Upper lobe of left lung (tissue), 6 donors: ENCODE results near the gene SLC8A2. TPM values are rescaled to one million over a fixed set of nuclear protein-coding genes. Genes with fewer than 3 reads are reported as not detected.

Source experiments
- ATAC-seq, 2 donors: fragments of 200-7000 bp; cut with Tn5 transposase; one replicate each; pipeline ENCODE4 v1.9.1; 2022; ENCODE audit warnings: mild to moderate bottlenecking in 2 of 2, moderate library complexity in 2 of 2; ENCODE audit not compliant: low FRiP score in 2 of 2
- DNase-seq, 2 donors: peaks; one replicate each; pipeline ENCODE4 v3.0.0-alpha.2; 2019 to 2020
- H3K27ac ChIP-seq, 4 donors: fragments of 200-600 bp; sonication (generic); one replicate each; pipeline ENCODE4 v1.5.1; 2016 to 2019
- H3K27me3 ChIP-seq, 4 donors: fragments of 200-600 bp; sonication (generic); one replicate each; pipeline ENCODE4 v1.5.1; 2017 to 2019
- H3K36me3 ChIP-seq, 4 donors: fragments of 200-600 bp; sonication (generic); one replicate each; pipeline ENCODE4 v1.5.1; 2016 to 2019
- H3K4me1 ChIP-seq, 4 donors: fragments of 200-600 bp; sonication (generic); one replicate each; pipeline ENCODE4 v1.5.1; 2018 to 2019
- H3K4me3 ChIP-seq, 4 donors: fragments of 200-600 bp; sonication (generic); one replicate each; pipeline ENCODE4 v1.5.1; 2017 to 2019; ENCODE audit warnings: mild to moderate bottlenecking in 2 of 4, moderate library complexity in 1 of 4
- H3K9me3 ChIP-seq, 4 donors: fragments of 200-600 bp; sonication (generic); one replicate each; pipeline ENCODE4 v1.5.1; 2018 to 2019
- CTCF ChIP-seq, 6 experiments: fragments of 450-650 bp in 4 of 6; fragments of 200-600 bp in 2 of 6; sonication (generic) in 2 of 6; IDR thresholded peaks; one replicate each; pipeline ENCODE4 v1.5.1; 2016 to 2019; ENCODE audit warnings: antibody characterized with exemption in 6 of 6
- EP300 ChIP-seq, 4 donors: sonication (generic); formaldehyde crosslinking; IDR thresholded peaks; one replicate each; pipeline ENCODE4 v1.5.1; 2017; ENCODE audit warnings: antibody characterized with exemption in 4 of 4, control low read depth in 2 of 4
- POLR2A ChIP-seq, 4 donors: fragments of 450-650 bp; IDR thresholded peaks; one replicate each; pipeline ENCODE4 v1.5.1; 2016 to 2017; ENCODE audit warnings: antibody characterized with exemption in 4 of 4, mild to moderate bottlenecking in 2 of 4
- POLR2AphosphoS5 ChIP-seq, 2 donors: sonication (generic); formaldehyde crosslinking; IDR thresholded peaks; one replicate each; pipeline ENCODE4 v1.5.1; 2017; ENCODE audit warnings: antibody characterized with exemption in 2 of 2
- WGBS, 2 donors: methylation state at CpG; one replicate each; pipeline ENCODE4 v1.1.5; 2017 to 2018; 5-methylcytosine and 5-hydroxymethylcytosine counted together
- total RNA-seq, 6 donors: library from RNA; depleted of rRNA in 4 of 6; stranded (reverse); fragments of >200 nt in 4 of 6; gene quantifications; one replicate each; pipeline versions ENCODE4 v1.1.0 to v1.2.1, GENCODE V29; 2016 to 2021
- donor health status: DM: no; HTN: no; CAD: no; lungs with moderate emphysema.
- donor health status: DM: no; HTN: yes; CAD: no; lungs with severe emphysema.

The SLC8A2 gene
- total RNA-seq, 6 donors from 2014 or later = 0.11 to 0.64 (median 0.15) TPM; not detected in 3

DNA sequence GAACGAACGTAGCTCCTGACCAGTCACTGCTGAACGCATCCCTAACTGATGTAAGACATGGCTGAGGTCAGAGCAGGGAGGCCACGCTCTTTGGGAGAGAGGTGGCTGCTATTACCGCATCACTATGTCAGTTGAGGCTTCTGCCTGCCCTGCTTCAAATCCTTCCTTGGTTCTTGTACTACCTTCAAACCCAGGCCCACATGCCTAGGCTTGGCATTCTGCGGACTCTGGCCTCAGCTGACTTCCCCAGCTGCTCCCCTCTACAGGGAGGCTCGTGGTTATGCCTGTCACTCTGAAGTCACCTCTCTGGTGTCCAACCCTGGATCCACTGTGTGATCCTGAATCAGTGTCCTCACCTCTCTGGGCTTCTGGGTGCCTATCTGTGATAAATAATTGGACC is 37.6 kb downstream of the SLC8A2 start:
- no peak for ATAC-seq
- Histone ChIP-seq H3K27ac (no peak overlapping the region), H3K36me3 (no peaks in the 10 kb centered on the region), H3K4me3 (no peak overlapping the region), H3K4me1 (peaks cover 8 to 15% (median 13%) of the 10 kb centered on the region in 4 donors), H3K27me3 (peaks cover 0 to 28% (median 16%) of the 10 kb centered on the region in 4 donors), H3K9me3 (no peaks in the 10 kb centered on the region)
- TF ChIP-seq CTCF (IDR thresholded peaks at IDR 0.05) = no peak
- TF ChIP-seq POLR2A (IDR thresholded peaks at IDR 0.05) = no peak
- no peak for TF ChIP-seq POLR2AphosphoS5 (IDR thresholded peaks at IDR 0.05)
- no peak for TF ChIP-seq EP300 (IDR thresholded peaks at IDR 0.05)
- no peak for DNase-seq
- WGBS, 2 donors = 77 to 88% methylated on average over 4 to 7 of the region's 7 CpGs

DNA sequence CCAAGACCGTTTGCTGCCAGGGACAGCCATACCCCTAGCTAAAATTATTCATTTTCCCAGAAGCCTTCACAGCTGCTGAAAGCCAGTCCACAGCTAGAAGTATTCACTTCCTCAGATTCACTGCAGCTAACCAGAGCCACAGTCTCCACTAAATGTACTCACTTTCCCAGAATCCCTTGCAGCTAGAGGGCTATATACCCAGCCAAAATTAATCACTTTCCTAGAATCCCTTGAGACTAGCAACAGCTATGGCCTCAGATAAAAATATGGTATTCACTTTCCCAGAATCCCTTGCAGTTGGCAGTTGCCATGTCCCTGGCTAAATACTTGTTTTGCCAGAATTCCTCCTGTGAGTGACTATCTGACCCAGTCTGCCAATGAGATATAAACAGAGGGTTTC is 38.6 kb downstream of the SLC8A2 start:
- WGBS, 2 donors = 13 to 36% methylated on average over 1 of the region's 1 CpG
- no peak overlapping the region for H3K27ac ChIP-seq
- DNase-seq = no peak
- TF ChIP-seq POLR2AphosphoS5 (IDR thresholded peaks at IDR 0.05) (no peak), EP300 (IDR thresholded peaks at IDR 0.05) (no peak), POLR2A (IDR thresholded peaks at IDR 0.05) (no peak), CTCF (IDR thresholded peaks at IDR 0.05) (no peak)
- peaks cover 12 to 24% (median 22%) of the 10 kb centered on the region in 4 donors for H3K4me1 ChIP-seq
- H3K27me3 ChIP-seq = peaks cover 0 to 33% (median 17%) of the 10 kb centered on the region in 4 donors
- no peak overlapping the region for H3K4me3 ChIP-seq
- H3K9me3 ChIP-seq = no peaks in the 10 kb centered on the region
- no peaks in the 10 kb centered on the region for H3K36me3 ChIP-seq
- no peak for ATAC-seq

- H3K9me3 ChIP-seq = no peaks in the 10 kb centered on the region
- H3K27ac ChIP-seq = no peak overlapping the region
- TF ChIP-seq POLR2AphosphoS5 (IDR thresholded peaks at IDR 0.05) (no peak), EP300 (IDR thresholded peaks at IDR 0.05) (no peak), POLR2A (IDR thresholded peaks at IDR 0.05) (no peak), CTCF (IDR thresholded peaks at IDR 0.05) (no peak)
- no peak overlapping the region for H3K4me3 ChIP-seq
- H3K4me1 ChIP-seq = peaks cover 16 to 30% (median 24%) of the 10 kb centered on the region in 4 donors
- H3K36me3 ChIP-seq = no peaks in the 10 kb centered on the region
- DNase-seq = no peak
- H3K27me3 ChIP-seq = peaks cover 0 to 33% (median 17%) of the 10 kb centered on the region in 4 donors
- no peak for ATAC-seq
These were observed 39.2 kb downstream of the SLC8A2 start for GRCh38 chr19:47432499-47432898.

- no peak for TF ChIP-seq EP300 (IDR thresholded peaks at IDR 0.05)
- TF ChIP-seq POLR2AphosphoS5 (IDR thresholded peaks at IDR 0.05) = no peak
- no peak for TF ChIP-seq POLR2A (IDR thresholded peaks at IDR 0.05)
- TF ChIP-seq CTCF (IDR thresholded peaks at IDR 0.05) = no peak
- Histone ChIP-seq H3K27me3 (peaks cover 0 to 33% (median 17%) of the 10 kb centered on the region in 4 donors), H3K9me3 (no peaks in the 10 kb centered on the region), H3K4me3 (no peak overlapping the region), H3K36me3 (no peaks in the 10 kb centered on the region), H3K4me1 (peaks cover 18 to 32% (median 24%) of the 10 kb centered on the region in 4 donors), H3K27ac (no peak overlapping the region)
- WGBS, 2 donors = 69 to 74% methylated on average over 15 to 18 of the region's 18 CpGs
- ATAC-seq (no peak), DNase-seq (no peak)
These were observed 39.6 kb downstream of the SLC8A2 start for GRCh38 chr19:47432091-47432490.
